Activated CD4-positive, CD25-positive, alpha-beta regulatory T cell treated with anti-CD3 and anti-CD28 coated beads, Interleukin-2, amount 50 U/mL, for 16 hours (primary cell): Measurements from ENCODE around the gene HDAC9.

ENCODE experiments used
- DNase-seq: peaks from one replicate; pipeline ENCODE4 v3.0.0-alpha.2; 2020; ENCODE audit warnings: low read depth, low spot score

Gene HDAC9

DNA sequence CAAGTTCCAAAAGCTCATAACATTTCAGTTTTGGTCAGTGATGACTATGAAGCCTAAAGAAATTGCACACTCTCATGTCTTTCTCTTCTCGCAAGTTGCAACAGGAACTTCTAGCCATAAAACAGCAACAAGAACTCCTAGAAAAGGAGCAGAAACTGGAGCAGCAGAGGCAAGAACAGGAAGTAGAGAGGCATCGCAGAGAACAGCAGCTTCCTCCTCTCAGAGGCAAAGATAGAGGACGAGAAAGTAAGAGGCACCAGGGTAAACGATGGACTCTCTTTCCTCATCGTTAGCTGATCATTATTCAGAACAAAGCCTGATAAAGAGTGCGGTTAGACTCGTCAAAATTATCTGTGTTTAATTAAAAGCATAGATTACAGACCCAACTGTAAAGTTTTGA lies 94.7 kb downstream of the HDAC9 start:
- no peak for DNase-seq

DNA sequence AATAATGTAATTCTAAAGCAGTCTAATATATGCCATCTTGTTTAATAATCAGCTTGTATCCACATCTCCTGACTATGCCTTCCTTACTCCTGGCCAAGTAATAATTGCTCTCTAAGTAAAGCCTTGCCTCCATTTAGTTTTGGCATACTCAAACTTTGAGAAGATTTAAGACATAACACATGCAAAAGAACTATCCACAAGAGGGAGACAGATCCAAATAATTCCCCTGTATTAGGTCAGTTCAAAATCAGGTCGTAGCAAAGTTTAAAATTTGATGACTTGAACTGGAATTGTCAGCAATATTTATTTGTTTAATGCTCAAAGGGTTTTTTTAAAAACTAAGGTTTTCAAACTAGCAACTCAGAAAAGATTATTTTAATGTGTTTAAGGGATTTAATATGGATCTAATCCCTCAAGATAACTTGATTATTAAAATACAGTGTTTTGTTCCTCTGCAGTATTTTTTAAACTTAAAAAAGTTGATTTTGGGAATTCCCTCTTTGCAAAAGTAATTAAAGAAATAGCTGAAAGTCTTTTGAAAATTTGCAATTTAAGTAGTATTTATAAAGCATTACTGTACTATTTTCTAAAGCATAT lies 95.3 kb downstream of the HDAC9 start:
- DNase-seq: no peak

DNA sequence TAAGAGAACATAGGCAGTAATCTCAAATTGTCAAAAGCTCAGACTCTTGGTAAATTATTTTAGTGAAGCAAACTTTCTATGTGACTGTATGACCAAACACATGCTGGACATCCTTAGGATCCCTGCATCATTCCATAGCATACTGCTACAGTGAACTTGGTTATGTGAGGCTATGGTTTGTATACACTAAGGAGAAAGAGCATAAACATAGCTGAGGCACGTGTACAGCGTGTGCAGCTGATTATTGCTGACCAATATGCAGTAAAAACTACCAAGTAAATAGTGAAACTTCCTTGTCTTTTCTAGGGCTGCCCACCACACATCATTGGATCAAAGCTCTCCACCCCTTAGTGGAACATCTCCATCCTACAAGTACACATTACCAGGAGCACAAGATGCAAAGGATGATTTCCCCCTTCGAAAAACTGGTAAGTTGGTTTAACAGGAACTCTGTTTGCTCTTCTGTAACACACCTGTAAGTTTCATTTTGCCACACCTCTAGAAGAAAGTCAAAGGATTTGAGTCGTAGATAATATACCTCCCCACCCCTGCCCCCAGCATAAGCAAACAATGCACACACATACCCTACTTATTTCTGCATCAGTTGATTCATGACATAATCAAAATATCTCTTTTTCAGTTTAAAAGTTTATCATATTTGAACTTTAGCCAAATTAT lies 98.2 kb downstream of the HDAC9 start:
- DNase-seq: no peak

DNA sequence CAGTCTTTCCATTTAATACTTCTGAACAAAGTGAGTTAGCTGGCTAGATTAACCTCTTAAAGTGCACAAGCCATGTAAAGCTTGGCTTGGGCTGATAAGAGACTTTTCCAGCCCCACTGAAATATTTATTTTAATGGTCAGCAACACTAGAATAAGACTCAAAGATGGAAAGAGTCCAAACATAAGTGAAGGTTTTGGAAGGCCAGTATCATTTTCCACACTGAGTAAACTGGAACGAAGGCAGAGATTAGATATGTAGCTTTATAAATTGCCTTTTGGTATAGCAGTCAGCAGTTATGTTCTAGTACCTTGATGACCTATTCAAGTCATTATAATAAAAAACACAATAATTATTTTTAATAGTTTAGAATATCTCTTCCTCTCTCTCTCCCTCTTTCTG lies 102.2 kb downstream of the HDAC9 start:
- no peak for DNase-seq

DNA sequence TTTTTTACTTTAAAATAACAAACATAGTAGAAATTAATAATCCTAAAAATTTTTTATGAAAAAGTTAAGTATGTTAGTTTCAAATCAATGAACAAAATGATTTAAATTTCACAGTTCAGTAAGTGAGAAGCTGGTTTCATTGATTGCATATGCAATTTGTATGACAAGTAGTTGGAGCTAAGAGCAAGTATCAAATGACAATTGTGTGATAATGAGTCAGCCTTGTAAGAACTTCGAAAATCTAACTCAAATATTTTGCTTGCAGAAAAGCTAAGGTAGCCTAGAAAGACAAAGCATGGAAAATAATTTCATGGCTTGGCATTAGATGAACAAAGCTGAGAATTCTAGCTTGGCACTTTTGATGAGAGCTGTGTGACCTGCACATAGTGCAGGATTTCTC lies 111.5 kb downstream of the HDAC9 start:
- no peak for DNase-seq

DNA sequence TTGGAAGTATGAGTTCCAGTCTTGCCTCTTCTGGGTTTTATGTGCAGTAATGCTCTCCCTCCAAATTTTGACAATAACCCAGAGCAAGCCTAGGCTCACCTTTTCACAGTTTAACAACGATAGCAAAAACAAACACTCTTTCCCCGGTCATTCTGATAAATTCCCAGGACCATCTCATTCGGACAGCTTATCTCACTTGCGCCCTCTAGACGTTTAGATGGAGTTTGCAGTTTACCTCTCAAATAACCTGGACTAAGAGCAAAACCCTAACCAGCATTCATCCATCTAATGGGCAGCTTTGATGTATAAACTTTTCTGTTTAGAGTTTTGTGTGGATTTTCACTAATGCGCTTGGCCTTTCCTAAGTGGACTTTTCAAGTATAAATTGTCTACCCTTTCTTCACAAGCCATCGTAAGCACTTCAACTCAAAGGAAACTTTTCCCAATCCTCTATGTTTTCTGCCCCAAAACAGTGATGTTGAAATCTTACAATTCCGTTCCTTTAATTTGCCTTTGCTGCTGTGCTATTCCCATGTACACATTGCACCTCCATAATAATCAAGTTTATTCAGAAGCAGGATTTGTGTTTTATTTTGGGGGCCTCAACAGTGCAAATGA lies 114.9 kb downstream of the HDAC9 start:
- DNase-seq: no peak

DNA sequence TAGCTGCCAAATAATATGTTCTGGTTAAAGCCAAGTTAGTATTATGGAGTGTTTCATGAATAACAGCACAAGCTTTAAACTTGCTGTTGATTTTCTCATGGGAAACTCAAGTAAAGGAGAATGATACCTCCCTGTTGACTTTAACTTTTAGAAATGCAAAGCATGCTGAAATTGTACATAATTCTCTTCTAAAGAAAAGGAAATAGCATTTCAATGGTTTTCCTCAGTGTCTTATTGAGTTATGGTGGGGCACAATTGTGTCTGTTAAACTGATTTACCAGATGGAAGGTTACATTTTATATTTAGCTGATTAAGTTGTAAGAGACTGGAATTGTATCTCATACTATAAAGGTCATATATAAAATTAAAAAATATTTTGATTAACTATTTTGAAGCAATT lies 119.3 kb downstream of the HDAC9 start:
- no peak for DNase-seq

DNA sequence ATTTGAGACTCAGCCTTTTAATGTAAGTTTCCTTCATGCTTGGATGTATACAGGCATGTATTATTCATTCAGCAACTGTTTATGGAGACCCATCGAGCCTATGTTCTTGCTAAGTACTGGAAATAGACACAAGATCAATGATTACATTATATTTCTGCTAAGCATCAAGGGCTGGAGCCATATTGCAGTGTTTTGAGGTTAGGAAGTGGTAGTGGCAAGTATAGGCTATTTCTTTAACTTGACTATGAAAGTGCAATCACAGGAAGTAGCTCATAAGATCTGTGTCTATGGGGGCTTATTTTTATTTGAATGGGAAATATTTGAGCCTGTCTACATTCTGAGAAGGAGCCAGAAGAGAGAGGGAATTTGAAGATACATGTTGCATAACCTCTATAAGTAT lies 123.8 kb downstream of the HDAC9 start:
- no peak for DNase-seq

DNA sequence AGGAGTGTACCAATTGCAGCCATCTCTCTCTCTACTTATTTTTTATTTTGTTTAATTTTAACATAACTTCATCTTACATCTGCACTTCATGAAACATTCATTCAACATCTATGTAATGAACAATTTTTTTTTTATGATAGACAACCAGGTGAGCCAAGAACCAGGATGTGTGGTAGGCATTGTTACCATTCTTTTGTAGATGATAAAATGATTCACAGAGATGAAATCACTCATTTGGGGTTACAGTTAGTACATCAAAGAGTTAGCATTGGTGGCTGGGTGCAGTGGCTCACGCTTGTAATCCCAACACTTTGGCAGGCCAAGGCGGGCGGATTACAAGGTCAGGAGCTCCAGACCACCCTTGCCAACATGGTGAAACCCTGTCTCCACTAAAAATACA lies 127.8 kb downstream of the HDAC9 start:
- DNase-seq: no peak

DNA sequence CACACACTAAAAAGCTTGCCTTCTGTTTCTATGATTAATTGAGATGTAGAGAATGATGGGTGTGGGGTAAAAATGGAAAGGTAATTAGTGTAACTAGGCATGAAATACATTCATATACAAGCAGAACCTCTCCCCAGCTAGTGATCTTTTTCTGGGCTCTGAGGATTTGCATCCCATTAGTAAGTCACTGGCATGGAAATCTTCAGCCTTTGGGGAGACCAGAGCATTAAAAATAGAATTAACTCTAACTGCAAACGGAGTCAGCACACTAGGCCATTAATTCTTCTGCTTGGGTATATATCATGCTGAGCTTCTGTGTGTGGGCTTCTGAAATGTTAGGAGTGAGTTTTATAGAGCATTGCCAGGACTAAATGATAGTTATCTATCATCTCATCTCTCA lies 128.9 kb downstream of the HDAC9 start:
- no peak for DNase-seq

DNA sequence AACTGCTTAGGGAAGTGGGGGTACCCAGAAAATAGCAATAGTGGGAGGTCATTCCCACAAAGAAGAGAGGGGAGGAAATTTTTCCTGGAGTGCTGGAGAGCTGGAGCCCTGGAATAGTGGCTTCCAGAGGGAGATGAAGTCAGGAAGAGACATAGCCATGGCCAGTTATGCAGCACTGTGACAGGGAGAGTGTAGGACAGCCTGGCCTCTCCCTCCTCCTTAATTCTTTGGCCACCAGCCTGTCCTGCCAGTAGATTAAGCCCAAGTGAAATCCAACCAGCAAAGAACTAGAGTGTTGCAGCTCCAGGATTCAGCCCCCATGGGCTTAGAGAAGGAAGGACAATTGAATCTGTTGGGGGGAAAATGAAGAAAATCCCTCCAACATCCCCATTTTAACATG lies 130.5 kb downstream of the HDAC9 start:
- DNase-seq: no peak

DNA sequence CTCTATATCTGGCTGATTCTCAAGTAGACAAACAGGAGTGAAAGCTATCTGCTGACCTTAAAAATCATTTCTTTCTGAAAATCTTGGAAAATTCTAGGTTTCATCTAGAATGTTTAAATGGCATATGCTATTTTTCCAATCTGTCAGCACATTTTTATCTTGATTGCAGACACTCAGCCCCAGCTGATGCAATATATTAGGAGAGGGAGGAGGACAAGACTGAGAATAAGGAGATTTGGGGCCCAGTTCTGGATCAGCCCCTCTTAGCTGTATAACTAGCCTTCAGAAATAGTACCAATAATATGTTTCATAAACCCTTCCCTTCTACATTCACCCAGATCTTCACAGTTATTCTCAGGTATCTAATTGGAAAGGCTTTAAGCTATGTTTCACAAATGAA lies 131.2 kb downstream of the HDAC9 start:
- no peak for DNase-seq

DNA sequence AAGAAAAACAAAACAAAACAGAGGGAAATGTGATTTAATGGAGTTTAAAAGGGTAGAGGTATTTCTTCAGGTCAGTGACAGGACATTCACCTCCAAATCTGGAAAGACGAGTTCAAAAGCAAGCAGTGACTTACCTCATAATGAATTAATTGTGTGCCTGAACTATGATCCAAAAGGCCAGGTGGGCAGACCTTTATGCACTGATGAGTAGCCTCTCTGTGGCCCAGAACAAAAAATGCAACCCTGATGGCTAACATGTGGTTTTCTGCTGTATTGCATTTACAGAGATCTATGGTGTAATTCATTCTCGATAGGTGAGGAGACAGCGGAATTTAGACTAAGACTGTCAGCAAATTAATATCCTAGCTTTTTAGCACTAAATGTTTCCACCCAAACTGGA lies 142.0 kb downstream of the HDAC9 start:
- DNase-seq: no peak

DNA sequence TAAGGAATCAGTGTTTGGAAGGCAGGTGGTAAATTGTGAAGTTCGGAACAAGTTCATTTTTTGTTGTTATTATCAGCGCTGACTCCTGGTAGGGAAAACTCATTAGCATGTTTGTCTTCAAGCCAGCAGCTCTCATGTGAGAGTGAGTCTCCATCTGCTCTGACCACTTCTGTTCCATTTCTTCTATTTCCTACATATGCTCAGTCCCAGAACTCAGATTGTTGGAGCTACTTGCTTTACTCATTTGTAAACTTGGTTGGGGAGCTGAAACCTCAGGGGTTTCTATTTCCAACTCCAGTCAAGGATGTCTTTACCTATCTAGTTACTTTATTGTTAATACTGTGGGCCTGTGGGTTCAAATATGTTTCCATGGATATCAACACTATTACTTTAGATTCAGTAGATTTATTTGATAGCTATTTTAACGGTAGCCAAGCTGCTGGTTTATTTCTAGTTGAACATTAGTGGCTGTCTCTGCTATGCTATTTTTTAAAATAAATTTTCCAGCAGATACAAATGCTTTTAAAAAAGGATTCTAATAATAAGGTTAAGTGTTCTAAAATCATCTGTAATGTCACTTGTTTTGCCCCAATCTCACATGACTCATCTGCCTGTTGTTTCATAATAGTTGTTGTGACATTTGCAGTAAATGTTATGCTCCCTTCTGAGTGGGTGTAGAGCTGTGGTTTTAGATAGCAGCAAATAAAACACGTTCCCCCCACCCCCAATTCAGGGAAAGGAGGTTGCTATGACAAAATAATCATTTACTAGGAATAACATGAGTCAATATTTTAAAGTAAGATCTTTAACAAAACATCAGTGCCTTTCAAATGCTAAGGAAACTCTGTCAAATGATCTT lies 143.3 kb downstream of the HDAC9 start:
- no peak for DNase-seq

DNA sequence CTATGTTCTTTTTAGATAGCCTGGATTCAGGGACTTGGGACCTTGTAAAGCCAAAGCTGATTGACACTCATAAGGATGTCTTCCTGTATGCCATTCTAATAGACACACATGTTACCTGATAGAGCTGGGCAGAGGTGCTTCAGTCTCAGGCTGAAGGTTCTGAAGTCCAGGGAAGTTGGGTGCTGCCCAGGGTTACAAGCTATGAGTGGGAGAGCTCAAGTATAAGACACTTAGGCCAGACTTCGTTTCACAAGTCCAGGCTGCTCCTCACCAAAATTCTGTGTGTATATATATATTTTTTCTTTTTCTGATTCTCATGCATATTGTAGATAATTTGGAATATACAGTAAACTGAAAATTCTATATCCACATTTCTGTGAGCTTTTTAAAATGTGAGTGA lies 144.2 kb downstream of the HDAC9 start:
- DNase-seq: no peak

DNA sequence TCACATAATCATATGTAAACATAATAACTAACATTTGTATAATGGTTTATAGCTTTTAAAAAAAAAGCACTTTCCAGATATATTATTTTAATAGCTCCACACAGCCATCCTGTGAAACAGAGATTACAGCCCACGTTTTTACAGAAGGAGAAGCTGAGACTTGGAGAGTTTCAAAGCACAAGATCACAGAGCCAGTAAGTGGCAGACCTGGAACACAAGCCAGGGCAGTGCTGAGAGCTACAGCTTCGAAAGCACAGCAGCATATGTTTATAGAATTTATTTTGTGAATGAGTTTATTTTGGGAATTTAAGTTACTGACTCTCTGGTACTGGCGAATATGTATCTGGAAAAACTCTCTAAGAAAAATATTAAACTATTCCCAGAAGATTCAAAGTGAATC lies 149.4 kb downstream of the HDAC9 start:
- no peak for DNase-seq

DNA sequence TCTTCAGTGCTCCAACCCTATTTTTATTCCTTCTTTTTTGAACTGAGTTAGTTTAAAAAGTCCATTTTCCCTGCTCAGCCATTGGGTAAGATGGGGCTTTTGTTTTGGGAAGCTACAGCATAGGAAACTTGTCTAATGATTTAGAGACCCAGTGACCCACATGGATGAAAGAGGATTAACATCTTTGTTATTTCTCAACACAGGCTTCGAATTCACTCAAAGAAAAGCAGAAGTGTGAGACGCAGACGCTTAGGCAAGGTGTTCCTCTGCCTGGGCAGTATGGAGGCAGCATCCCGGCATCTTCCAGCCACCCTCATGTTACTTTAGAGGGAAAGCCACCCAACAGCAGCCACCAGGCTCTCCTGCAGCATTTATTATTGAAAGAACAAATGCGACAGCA lies 152.0 kb downstream of the HDAC9 start:
- no peak for DNase-seq

DNA sequence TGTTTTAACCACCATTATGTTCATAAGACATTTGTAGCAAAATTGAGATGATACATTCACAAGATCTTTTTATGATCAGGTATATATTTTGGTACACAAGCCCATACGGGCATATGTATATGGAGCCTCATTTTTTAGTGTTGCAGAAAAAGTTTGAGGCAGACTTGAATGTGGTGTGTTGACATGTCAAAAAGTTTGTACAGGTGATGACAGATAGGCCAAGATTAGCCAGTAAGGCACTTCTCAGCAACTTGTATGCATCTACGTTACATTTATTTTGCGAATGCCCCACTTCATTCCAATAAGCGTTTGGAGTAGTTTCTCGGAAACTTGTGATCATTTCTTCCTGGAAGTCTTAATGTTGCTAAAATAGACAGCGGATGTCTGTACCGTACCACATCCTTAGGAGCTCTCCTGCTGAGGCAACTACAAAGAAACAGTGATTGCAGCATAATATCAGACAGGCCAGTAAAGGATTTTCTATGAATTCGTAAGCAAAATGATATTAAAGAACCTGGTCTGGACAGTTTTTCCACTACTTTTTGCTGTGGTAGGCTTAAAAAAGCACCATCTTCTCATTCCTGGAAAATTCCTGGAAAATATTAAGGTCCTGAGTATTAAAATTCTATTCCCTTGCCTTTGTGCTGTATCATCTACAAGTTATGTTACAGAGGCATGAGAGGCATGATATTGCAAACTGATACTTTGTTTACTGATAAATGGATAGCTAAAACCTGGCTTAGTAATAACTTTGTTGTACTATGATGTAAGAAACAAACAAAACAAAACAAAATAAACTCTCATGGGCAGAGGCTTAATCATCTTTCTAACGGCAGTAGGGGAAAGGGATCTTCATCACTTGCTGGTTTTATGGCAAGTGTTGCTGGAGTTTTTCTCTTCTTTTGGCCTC lies 153.6 kb downstream of the HDAC9 start:
- DNase-seq: no peak

DNA sequence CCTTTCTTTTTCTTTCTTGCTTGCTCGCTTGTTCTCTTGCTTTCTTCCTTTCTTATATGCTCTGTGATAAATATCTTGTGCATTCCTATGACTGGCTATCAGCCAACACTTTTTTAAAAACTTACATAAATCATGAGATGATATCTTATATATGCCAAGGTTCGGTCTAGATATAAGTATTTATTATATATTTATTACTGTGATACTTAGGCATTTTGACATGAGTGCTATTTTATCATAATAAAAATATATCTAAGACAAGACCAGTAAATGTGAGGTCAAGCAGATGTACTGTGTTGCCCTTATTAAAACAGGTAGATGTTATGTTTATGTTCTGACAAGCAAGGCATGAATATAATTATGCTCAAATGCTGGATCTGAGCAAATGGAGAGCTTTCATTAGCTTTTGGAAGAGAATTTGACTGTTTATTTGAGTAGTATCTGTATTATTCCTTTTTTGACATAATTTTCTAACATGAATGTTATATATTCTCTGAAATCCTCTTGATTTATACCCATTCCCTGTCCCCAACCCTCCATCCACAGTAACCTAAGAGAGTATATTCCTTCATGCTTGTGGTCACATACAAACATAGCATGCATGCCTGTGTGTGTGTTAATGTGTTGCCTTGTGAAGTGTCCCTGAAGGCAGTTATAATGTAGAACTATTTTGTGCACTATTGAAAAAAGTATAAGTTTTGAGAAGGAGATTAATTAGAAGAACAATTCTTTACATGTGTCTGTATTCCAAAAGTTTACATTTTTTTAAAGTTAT lies 158.0 kb downstream of the HDAC9 start:
- no peak for DNase-seq

DNA sequence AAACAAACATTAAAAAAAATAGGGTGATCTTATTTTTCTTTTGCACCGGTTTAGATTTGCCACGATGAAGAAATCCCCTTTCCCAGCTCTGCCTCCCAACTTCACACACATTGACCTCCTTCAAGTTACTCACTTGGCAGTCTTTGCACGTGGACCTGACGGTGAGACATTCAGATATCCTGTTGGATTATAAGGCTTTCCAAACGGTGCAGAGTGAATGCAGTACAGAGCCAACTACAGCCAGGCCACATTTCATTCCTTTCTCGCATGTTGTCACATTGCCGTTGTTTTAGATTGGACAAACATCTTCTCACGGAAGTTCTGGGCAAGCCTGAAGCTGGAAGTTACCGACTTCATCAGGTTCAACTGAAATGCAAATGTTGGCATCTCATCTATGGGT lies 159.2 kb downstream of the HDAC9 start:
- DNase-seq: no peak

DNA sequence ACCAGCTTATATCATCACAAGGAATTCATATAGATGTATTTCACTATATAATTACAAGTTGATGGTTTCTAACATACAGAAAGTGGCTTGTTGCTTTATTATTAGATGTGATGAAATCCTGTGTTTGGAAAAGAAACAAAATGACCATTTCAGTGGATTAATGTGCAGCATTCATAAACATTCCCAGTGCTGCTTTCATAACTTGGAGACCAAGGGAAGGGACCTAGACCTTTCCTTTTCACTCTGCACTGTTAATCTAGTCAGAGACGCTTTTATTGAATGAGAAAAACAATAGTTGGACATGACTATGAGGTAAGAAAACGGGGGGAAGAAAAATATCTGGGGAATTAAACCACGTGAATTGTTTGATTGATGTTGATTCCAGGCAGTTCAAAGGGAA lies 160.0 kb downstream of the HDAC9 start:
- no peak for DNase-seq
